Measurements from ENCODE around the gene TNNI2. TPM values are rescaled to one million over a fixed set of nuclear protein-coding genes. Genes with fewer than 3 reads are reported as not detected.

The TNNI2 gene
- total RNA-seq, 1 donor from 2014 or later, result 0.70 TPM

DNA sequence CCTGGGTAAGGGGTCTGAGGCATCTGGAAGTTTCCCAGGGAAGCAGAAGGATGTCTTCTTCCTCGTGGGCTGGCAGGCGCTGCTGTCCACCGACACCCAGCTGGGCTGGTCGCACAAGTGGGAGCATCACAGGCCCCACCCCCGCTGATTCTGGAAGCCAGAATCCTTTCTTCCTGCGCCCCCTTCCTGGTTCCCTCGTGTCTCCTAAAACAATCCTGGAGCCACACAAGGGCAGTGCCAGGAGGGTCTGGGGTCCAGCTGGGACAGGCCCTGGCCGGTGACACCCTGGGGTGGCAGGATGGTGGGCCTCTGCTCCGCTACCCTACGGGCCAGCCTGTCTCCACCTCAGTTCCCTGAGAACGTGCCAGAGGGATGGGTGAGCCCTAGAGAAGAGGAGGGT lies 18.3 kb downstream of the TNNI2 start:
- intact Hi-C loops (cut with micrococcal nuclease), result loop anchor here (10.0 kb wide), 1 partner anchor 548 kb away; the partner anchor contains the start of gene TSSC4

DNA sequence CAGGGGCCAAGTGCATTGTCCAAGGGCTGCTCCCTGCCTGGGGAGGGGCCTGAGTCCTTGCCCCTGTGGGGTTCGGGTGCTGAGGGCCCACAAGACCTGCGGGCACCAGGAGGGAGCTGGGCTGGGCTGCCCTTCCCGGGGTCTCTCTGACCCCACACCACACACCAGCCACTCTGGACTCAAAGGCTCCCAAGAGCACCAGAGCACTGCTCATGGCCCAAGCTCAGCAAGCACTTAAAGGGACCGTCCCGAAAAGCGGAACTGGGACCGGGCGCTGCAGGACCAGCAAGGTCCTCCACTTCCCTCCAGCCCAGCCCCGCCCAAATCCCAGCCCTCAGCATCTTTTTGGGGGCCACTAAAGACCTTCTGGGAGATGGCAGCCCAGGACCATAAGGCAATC lies 19.4 kb downstream of the TNNI2 start:
- intact Hi-C loops (cut with micrococcal nuclease), result loop anchor here (10.0 kb wide), 1 partner anchor 547 kb away; the partner anchor contains the start of gene TSSC4

DNA sequence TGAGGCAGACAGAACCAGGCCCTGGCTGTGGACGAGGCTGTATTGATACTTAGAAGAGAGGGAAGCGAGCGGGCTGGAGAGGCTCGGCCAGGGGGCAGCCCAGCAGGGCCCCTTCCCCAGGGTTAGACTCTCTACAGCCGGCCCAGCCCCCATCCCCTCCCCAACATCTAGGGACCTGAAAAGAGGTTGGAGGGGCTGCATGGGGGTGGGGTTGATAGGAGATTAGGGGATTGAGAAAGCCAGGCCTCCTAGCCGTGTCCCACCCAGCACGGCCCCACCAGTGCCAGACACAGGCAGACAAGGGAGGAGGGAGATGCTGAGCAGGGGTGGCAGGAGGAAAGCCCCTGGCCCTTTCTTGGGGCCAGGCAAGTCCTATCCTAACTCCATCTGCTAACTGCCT lies 19.8 kb downstream of the TNNI2 start:
- intact Hi-C loops (cut with micrococcal nuclease), result loop anchor here (10.0 kb wide), 1 partner anchor 546 kb away; the partner anchor contains the start of gene TSSC4

DNA sequence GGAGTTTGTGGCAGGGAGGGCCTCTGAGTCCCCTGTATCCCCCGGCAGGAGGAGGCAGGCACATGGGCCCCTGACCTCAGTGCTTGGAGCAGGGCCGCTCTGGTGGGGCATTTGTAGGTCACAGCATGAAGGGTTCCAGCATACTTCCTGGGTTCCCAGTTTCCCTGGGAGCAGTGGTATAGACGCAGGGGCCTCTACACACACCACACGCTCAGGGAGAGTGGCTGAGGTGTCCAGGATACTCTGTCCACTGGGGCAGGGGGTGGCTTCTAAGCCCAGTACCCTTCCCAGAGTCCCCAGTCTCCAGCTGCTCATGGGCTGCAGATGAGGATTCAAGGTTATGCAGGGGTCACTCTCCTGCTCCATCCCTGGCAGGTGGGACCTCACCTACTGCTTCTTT lies 20.2 kb downstream of the TNNI2 start:
- intact Hi-C loops (cut with micrococcal nuclease), result loop anchor here (10.0 kb wide), 1 partner anchor 546 kb away; the partner anchor contains the start of gene TSSC4

DNA sequence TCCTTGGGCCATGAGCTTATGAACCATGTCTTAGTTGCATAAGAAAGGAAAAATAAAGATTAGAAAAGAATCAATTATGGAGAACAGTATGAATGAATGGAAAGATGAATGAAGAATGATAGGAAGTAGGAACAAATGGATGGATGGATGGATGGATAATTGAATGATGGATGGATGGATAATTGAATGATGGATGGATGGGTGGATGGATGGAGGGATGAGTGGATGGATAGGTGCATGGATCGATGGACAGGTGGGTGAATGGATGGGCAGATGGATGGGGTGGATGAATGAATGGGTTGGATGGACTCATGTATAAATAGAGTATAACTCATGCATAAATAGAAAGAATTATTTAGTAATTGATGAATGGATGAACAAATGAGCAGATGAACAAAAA lies 21.3 kb downstream of the TNNI2 start:
- intact Hi-C loops (cut with micrococcal nuclease), result no loop called here

DNA sequence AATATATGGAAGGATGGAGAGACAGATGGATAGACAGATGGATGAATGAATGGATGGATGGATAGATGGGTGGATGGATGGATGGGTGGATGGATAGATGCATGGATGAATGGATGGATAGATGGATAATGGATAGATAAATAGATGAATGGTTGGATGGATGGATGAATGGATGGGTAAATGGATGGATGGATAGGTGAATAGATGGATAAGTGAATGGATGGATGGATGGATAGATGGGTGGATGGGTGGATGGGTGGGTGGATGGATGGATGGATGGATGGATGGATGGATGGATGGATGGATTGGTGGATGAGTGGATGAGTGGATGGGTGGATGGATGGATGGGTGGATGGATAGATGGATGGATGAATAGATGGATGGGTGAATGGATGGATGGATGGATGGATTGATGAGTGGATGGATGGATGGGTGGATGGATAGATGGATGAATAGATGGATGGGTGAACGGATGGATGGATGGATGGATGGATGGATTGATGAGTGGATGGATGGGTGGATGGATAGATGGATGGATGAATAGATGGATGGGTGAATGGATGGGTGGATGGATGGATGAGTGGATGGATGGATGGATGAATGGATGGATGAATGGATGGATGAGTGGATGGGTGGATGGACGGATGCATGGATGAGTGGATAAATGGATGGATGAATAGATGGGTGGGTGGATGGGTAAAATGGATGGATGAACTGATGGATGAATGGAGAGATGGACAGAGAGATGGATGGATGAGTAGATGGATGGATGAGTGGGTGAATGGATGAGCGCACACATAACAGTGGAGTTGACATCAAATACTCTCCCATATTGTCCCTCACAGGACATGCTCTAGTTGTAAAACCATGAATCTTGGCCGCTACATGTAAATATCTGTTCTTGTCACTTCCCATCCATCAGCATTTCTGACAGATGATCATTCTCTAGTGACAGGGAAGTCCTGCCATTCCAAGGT lies 22.9 kb downstream of the TNNI2 start:
- intact Hi-C loops (cut with micrococcal nuclease), result no loop called here

DNA sequence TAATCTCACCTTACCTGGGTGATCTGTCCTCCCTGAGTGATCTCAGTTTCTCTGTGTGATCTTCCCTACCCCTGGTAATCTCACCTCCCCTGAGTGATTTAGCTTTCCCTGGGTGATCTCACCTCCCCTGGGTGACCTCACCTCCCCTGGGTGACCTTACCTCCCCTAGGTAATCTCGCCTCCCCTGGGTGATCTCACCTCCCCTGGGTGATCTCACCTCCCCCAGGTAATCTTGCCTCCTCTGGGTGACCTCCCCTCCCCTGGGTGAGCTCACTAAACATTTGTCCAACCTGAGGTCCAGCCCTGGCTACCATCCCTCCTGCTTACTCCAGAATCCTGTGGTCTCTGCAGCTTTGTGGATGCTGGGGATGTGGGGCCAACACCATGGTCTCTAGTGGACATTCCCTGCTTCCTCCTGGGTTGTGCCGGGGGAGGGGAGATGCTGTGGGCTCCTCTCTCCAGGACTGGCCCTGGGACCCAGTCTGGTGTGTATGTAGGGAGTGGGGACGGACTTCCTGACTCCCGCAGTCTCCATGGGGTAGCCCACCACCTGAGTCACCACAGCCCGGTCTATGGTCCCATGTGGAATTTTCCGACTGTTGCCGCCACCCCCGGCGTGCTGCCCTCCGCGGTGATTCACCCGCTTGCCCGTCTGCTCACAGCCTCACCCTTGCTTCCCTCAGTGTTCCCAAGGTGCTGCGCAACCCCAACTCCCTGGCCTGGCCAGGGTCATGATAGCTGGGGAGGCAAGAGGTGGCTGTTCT lies 24.0 kb downstream of the TNNI2 start:
- intact Hi-C loops (cut with micrococcal nuclease), result no loop called here

DNA sequence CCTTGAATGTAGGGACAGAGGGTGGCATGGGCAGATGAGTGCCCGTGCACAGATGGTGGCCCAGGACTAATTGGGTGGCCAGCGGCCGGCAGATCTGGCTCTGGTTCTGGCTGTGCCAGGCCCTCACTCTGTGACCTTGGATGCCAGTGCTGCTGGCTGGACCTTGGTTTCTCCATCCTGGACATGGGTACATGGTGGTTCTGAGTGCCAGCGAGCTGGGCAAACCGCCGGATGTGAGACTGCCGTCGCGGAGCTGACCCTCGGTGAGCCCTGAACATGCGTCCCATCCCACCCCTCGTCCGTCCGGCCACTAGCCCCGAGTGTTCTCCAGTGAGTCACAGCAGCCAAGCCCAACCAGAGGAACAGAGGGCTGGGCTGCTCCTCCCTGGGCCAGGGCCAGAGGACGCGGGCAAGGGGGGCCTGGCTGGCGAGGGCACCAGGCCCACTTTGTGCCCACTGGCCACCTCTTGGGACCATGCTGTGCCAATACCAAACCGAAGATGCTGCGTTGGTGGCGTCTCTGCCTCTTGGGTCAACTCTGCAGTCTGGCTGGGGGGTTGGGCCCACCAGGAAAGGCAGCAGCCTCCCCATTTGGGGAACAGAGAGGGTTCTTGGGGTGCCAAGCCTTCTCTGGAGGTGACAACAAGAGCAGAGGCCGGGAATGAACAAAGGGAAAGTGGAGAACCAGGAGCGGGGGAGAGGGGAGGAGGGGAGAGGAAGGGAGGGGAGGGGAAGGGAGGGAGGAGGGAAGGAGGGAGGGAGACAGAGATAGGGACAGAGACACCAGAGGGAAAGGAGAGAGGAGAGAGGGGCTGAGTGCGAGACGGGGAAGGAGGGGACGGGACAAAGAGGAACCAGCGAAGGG lies 24.8 kb downstream of the TNNI2 start:
- intact Hi-C loops (cut with micrococcal nuclease), result no loop called here

DNA sequence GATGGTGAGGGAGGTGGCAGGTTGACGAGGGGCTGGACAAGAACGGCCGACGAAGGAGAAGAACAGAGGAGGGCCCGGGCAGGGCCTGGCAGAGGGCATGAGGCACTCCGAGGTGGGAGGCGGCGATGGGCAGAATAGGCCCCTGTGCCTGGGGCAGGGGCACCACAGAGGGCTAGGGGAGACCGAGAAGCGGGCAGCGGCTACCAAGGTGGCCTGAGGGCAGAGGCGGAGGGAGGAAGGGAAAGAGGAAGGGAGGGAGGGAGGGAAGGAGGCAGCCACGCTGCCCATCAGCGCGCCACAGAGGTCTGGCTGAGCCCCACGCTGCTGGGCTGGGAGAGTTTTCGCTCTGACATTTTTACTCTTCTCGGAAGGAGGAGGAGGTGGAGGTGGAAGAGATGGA lies 25.4 kb downstream of the TNNI2 start:
- intact Hi-C loops (cut with micrococcal nuclease), result no loop called here

DNA sequence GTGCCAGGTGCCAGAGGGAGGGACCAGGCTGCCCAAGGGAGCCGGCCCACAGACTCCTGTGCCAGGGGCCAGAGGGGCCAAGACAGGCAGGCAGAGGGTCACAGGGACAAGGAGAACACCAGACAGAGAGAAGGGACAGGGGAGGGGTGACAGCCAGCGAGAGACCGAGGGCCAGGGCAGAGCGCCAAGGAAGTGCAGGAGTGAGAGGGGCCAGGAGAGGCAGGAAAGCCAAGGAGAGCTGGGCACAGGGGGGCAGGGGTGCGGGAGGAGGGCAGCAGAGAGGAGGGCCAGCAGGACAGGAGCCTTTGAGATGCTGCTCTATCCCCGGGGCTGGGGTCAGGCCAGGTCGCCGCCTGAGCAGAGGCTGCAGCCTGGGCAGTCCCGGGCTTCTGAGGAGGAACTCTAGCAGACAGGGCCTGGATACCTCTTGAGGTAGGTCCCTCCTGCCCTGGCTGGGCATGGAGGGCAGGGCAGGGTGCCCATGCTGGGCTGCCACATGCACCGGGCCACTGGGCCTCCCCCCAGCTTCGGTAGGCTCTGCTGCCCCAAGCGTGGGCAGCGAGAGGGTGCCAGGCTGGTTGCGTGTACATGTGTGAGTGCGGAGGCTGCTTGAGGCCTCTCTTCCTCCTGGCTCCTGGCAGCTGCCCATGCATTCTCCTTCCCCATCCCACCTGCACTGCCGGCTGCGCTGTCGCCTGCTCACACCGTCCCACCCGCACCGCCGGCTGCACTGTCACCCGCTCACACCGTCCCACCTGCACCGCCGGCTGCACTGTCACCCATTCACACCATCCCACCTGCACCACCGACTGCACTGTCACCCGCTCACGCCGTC lies 26.3 kb downstream of the TNNI2 start:
- intact Hi-C loops (cut with micrococcal nuclease), result no loop called here

DNA sequence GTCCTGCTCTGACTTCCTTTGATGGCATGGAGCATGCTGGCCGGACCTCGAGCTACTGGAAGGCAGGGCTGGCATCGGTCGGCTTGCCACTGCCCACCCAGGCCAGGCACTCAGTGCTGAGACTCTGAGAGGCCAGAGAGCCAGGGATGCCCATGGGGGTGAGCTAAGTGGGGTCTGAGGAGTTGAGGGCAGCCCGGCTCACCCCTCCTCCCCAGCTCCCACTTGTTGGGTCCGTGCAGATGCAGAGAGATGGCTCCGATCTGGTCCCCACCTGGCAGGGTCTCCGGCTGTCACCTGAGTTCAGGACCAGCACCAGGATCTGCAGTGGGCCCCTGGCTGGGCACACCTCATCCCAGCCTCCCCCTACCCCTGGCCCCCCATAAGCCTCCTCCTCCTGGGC lies 27.4 kb downstream of the TNNI2 start:
- intact Hi-C loops (cut with micrococcal nuclease), result no loop called here

DNA sequence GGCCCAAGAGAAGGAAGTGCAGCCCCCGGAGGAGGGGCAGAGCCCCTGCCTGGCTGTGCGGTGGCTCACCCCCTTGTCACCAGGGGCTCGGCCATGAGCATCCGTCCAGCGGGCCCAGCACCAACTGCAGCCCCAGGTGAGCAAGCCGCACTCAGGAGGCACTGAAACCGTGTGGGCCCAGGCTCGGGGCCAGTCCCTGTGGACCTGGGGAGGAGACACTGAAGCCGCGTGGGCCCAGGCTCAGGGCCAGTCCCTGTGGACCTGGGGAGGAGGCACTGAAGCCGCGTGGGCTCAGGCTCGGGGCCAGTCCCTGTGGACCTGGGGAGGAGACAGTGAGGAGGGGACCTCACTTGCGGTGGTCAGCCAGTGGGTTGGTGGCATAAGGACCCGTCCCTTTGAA lies 28.0 kb downstream of the TNNI2 start:
- intact Hi-C loops (cut with micrococcal nuclease), result no loop called here

DNA sequence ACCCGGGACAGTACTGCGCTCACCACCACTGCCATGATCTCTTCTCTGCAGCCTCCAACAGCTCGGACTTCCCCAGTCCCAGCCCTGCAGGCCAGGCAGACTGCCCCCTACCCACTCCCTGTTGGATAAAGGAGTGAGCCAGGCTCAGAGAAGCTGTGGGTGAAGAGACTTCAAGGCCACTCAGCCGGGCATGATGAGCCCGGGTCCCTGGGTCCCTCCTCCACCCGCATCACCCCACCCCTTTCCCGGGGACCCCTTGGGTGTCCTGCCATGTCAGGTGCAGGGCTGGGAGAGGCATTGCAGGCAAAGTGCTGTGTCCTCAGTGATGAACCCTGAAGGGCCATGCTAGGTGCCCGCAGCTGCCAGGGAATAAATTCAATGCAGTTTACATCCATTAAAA lies 28.6 kb downstream of the TNNI2 start:
- intact Hi-C loops (cut with micrococcal nuclease), result no loop called here

DNA sequence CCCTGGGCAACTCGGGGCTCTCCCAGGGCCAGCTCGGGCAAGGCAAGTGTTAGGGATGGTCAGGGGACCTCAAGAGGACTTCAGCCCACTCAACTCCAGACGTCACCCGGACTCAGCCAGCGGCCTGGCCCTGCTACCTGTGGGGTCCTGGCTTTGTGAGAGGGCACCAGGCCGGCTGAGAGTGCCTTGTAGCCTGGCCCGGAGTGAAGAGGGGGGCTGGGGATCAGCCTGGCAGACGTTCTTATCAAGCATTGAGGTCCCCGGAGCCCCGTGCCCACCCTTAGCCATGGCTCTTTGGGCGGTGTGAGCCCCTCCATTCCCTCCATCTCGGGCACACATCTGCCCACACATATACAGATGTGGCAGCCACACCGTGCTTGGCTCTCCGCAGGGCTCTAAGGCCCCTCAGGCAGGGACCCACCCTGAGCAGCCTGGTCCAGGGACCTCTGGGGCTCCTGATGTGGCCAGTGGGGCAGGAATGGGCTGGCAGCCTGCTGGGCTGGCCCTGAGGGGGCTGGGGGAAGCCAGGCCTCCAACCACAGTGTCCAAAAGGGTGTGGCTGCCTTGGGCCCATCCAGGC lies 29.4 kb downstream of the TNNI2 start:
- intact Hi-C loops (cut with micrococcal nuclease), result no loop called here

DNA sequence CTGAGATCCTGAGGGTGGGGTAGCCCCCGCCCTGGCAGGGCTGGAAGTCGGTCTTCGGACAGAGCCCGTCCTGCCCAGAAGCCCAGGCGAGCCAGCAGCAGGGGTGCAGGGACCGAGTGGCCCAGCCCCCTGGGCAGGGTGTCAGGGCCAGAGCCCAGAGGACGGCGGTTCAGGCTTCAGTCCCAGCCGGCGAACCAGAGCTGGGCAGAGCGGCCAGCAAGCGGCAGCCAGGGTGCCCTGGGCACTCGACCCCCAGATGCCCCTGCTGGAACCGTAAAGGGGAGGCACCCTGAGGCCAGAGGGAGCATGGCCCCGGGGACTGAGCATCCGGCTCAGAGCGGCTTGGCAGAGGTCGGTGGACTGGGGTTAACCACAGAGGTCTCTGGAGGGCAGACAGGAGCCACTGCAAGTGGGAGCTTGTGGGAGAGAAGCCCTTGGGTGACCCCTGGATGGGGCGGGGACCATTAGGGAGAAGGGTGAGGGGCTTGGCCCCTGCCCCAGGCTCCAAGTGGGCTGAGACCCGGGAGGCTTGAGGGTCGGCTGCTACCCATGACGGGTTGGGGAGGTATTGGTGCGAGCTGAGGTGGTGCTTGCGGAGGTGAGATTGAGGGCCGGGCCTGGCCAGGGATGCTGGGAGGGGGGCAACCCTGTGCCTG lies 30.0 kb downstream of the TNNI2 start:
- intact Hi-C loops (cut with micrococcal nuclease), result no loop called here

DNA sequence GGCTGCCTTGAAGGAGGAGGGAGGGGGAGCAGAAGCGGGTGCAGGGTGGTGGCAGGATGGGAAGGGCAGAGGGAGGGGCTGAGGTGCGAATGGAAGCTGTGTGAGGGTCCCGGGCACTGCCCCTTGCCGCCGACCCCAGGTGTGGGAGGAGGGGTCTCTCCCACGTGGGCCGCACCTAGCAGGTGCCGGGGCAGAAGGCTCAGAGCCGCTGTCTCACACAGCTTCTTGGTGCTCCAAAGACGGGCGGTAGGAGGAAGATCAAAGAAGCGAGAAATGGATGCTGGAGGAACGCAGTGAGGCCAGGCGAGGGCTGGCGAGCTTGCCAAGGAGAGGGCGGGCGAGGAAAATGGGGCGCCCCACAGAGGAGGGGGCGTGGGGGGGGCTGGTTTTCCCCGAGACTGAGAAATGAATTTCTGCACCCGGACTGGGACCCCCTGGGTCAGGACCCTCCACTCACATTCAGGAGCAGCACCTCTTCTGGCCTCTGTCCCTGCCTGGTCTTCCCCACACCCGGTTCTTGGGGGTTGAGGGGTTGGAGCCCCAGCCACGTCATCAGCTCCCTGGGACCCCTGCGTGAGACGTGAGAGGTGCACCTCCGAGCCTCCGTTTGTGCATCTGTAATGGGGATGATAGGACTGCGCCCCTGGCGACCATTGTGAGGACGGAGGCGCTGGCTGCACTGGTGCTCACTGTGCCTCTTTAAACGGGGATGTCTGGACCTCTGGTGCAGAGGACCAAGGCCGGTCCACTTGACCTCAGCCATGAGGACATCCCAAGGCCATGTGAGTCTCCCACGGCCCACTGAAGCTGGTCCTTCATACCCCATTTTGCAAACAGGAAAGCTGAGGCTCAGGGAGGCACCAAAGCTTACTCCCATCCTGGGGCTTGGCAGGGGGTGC lies 30.9 kb downstream of the TNNI2 start:
- intact Hi-C loops (cut with micrococcal nuclease), result no loop called here

DNA sequence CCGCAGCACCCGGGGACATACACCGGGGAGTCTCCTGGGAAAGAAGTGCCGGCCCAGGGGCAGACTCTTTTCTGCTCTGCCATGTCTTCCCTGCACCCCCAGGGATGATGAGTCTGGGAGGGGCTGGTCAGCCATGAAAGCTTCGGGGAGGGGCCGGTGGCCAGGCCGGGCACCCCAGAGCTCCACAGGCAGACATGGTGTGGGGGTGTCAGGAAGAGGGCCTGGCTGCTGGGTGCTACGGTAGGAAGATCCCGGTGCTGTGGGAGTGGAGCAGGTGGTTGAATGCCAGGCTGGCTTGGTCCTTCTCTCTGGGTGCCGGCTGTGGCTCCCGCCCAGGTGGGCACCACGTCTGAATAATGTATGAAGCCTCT lies 31.5 kb downstream of the TNNI2 start:
- intact Hi-C loops (cut with micrococcal nuclease), result no loop called here

DNA sequence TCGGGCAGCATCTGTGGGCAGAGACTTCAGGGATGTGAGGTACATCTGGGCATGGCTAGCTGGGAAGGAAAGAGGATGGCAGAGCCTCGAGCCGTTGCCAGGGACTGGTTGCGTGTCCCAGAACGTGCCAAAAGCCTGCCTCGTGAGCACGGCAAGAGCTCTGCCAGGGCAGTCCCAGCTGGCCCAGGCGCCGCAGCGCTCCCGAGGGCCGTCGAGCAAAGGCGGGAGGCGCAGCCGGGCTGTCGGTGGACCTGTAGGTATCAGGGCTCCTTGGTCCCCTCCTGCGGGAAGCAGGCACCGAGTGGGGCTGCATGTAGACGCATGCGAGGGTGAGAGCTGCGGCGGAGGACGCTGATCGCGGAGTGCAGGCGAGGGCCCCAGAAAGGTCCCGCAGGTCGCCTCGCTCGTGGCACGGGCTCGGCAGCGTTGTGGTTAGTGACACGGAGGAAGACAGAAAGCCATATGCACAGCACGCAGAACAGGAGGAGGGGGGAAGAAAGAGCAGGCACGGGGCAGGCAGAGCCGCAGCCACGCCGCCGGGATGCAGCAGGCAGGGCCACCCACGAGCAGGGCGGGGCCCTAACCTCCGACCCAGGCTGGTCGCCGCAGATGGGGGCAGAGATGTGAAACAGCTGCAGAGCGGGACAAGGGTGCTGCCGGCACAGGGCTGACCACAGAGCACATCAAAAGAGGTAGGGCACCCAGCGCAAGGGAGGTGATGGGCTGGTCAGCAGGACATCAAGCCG lies 32.1 kb downstream of the TNNI2 start:
- intact Hi-C loops (cut with micrococcal nuclease), result no loop called here
